Neural cell (in vitro differentiated cells): ENCODE measurements around the gene GPR152. TPM values are rescaled to one million over a fixed set of nuclear protein-coding genes. Genes with fewer than 3 reads are reported as not detected.

ENCODE experiments used
- H2AFZ ChIP-seq: fragments of 200-600, 300-800 bp; sonication (generic), shearing (Covaris generic); 2 replicates; pipeline ENCODE4 v1.6.0; 2014; ENCODE audit warnings: low read depth, mild to moderate bottlenecking, antibody characterized with exemption, low read length, moderate library complexity
- H3F3A ChIP-seq: fragments of 200-600 bp; shearing (Covaris generic); 2 replicates; pipeline ENCODE4 v1.6.1; 2016; ENCODE audit warnings: mild to moderate bottlenecking, moderate library complexity, mixed read lengths, antibody characterized with exemption, low read length; ENCODE audit not compliant: insufficient read depth, poor library complexity, severe bottlenecking
- H3K27ac ChIP-seq: fragments of 200-600, 300-800 bp; sonication (generic), shearing (Covaris generic); 2 replicates; pipeline ENCODE4 v1.5.1; 2014; ENCODE audit warnings: mild to moderate bottlenecking, low read length, moderate library complexity
- H3K27me3 ChIP-seq: fragments of 300-800, 200-600 bp; sonication (generic), shearing (Covaris generic); 2 replicates; pipeline ENCODE4 v1.6.0; 2014; ENCODE audit warnings: mild to moderate bottlenecking, low read depth, low read length, moderate library complexity; ENCODE audit not compliant: insufficient read depth
- H3K36me3 ChIP-seq: fragments of 300-800, 200-600 bp; sonication (generic), shearing (Covaris generic); 2 replicates; pipeline ENCODE4 v1.5.1; 2014; ENCODE audit warnings: mild to moderate bottlenecking, antibody characterized with exemption, low read length, moderate library complexity; ENCODE audit not compliant: insufficient read depth
- H3K4me2 ChIP-seq: fragments of 300-800, 200-600 bp; sonication (generic), shearing (Covaris generic); 2 replicates; pipeline ENCODE4 v1.6.0; 2014; ENCODE audit warnings: mild to moderate bottlenecking, low read length
- H3K4me3 ChIP-seq: fragments of 300-800, 200-600 bp; sonication (generic), shearing (Covaris generic); 2 replicates; pipeline ENCODE4 v1.5.1; 2014; ENCODE audit warnings: mild to moderate bottlenecking, low read length, moderate library complexity
- H3K79me2 ChIP-seq: fragments of 200-600 bp; shearing (Covaris generic); replicated peaks from 2 replicates; pipeline ENCODE4 v1.6.0; 2014; ENCODE audit warnings: mild to moderate bottlenecking, low read length, moderate library complexity; ENCODE audit not compliant: insufficient read depth
- H3K9ac ChIP-seq: fragments of 300-800, 200-600 bp; sonication (generic), shearing (Covaris generic); 2 replicates; pipeline ENCODE4 v1.6.1; 2016; ENCODE audit warnings: mild to moderate bottlenecking, low read length, mixed read lengths
- H3K9me2 ChIP-seq: fragments of 200-600 bp; shearing (Covaris generic); 2 replicates; pipeline ENCODE4 v1.6.1; 2016; ENCODE audit warnings: mild to moderate bottlenecking, low read length, mixed read lengths; ENCODE audit not compliant: insufficient read depth
- H3K9me3 ChIP-seq: fragments of 200-600, 300-800 bp; sonication (generic), shearing (Covaris generic); 2 replicates; pipeline ENCODE4 v1.6.1; 2016; ENCODE audit warnings: mild to moderate bottlenecking, mixed run types, low read length, moderate library complexity, mixed read lengths
- H4K20me1 ChIP-seq: fragments of 200-600 bp; shearing (Covaris generic); 2 replicates; pipeline ENCODE4 v1.6.1; 2016; ENCODE audit warnings: mild to moderate bottlenecking, mixed run types; ENCODE audit not compliant: insufficient read depth
- CTCF ChIP-seq: fragments of 450-650 bp; IDR thresholded peaks from 2 replicates; pipeline ENCODE4 v1.5.1; 2014; ENCODE audit warnings: antibody characterized with exemption, mild to moderate bottlenecking, moderate library complexity; ENCODE audit not compliant: poor library complexity, severe bottlenecking
- EZH2 ChIP-seq: fragments of 200-600, 300-800 bp; shearing (Covaris generic), sonication (generic); IDR thresholded peaks from 2 replicates; pipeline ENCODE4 v1.6.1; 2014; ENCODE audit warnings: antibody characterized with exemption, low read length, borderline replicate concordance, mild to moderate bottlenecking; ENCODE audit not compliant: insufficient read depth, poor library complexity, severe bottlenecking
- MXI1 ChIP-seq: fragments of 450-650 bp; conservative IDR thresholded peaks from 2 replicates; pipeline ENCODE4 v1.6.1; 2014; ENCODE audit warnings: antibody characterized with exemption, mild to moderate bottlenecking; ENCODE audit not compliant: poor library complexity, severe bottlenecking
- POLR2AphosphoS5 ChIP-seq: IDR thresholded peaks from 2 replicates; pipeline ENCODE4 v1.6.1; 2012
- RAD21 ChIP-seq: fragments of 450-650 bp; conservative IDR thresholded peaks from 2 replicates; pipeline ENCODE4 v1.6.1; 2014; ENCODE audit warnings: antibody characterized with exemption, mild to moderate bottlenecking, moderate library complexity
- REST ChIP-seq: IDR thresholded peaks from 2 replicates; pipeline ENCODE4 v1.6.1; 2012; ENCODE audit warnings: borderline replicate concordance
- TAF1 ChIP-seq: IDR thresholded peaks from 2 replicates; pipeline ENCODE4 v1.6.1; 2012; ENCODE audit warnings: low read depth
- polyA plus RNA-seq: library from polyadenylated mRNA; depleted of rRNA; stranded (reverse); fragments of >200 nt; gene quantifications from 2 replicates; pipeline ENCODE4 v1.2.3, GENCODE V29; 2014

The GPR152 gene
- polyA plus RNA-seq, 1 donor from 2014 or later, result not detected

GRCh38 chr11:67409261-67409666, 43.3 kb downstream of the GPR152 start (continued):
- no peak for TF ChIP-seq REST

- Histone ChIP-seq H2AFZ (no peak overlapping the region), H3K79me2 (no peaks in the 10 kb centered on the region), H3K27ac (no peak overlapping the region), H3K36me3 (no peaks in the 10 kb centered on the region), H3K9me3 (no peaks in the 10 kb centered on the region), H4K20me1 (no peaks in the 10 kb centered on the region), H3K4me2 (no peak overlapping the region), H3K27me3 (no peaks in the 10 kb centered on the region), H3K9me2 (no peaks in the 10 kb centered on the region), H3K4me3 (no peak overlapping the region), H3K9ac (no peak overlapping the region), H3F3A (no peaks in the 10 kb centered on the region)
- TF ChIP-seq CTCF, result no peak
- no peak for TF ChIP-seq MXI1
- TF ChIP-seq RAD21, result no peak
- TF ChIP-seq TAF1, result no peak
- TF ChIP-seq EZH2, result no peak
- no peak for TF ChIP-seq POLR2AphosphoS5
- no peak for TF ChIP-seq REST
Observed at GRCh38 chr11:67408437-67409200, 43.9 kb downstream of the GPR152 start.
